Glutamatergic neuron (in vitro differentiated cells): Measurements from ENCODE around the gene CELA2A. TPM values are rescaled to one million over a fixed set of nuclear protein-coding genes. Genes with fewer than 3 reads are reported as not detected.

Experiments used
- DNase-seq: peaks from one replicate; pipeline ENCODE4 v3.0.0; 2022
- H3K27ac Mint-ChIP-seq: one replicate; pipeline ENCODE4 v1.8.0; 2020; ENCODE audit warnings: mild to moderate bottlenecking, mixed read lengths, inconsistent platforms; ENCODE audit not compliant: unreplicated experiment
- H3K27me3 Mint-ChIP-seq: one replicate; pipeline ENCODE4 v1.8.0; 2020; ENCODE audit warnings: mild to moderate bottlenecking, moderate library complexity, mixed read lengths, inconsistent platforms; ENCODE audit not compliant: unreplicated experiment
- H3K36me3 Mint-ChIP-seq: one replicate; pipeline ENCODE4 v1.8.0; 2020; ENCODE audit warnings: mild to moderate bottlenecking, mixed read lengths, inconsistent platforms; ENCODE audit not compliant: unreplicated experiment
- H3K4me1 Mint-ChIP-seq: one replicate; pipeline ENCODE4 v1.8.0; 2020; ENCODE audit warnings: mild to moderate bottlenecking, low read depth, mixed read lengths, inconsistent platforms; ENCODE audit not compliant: unreplicated experiment
- H3K4me3 Mint-ChIP-seq: one replicate; pipeline ENCODE4 v1.8.0; 2020; ENCODE audit warnings: mild to moderate bottlenecking, mixed read lengths, inconsistent platforms; ENCODE audit not compliant: unreplicated experiment
- H3K9me3 Mint-ChIP-seq: one replicate; pipeline ENCODE4 v1.8.0; 2020; ENCODE audit warnings: mild to moderate bottlenecking, moderate library complexity, mixed read lengths, inconsistent platforms; ENCODE audit not compliant: unreplicated experiment
- CTCF ChIP-seq: fragments of 200-600 bp; sonication (generic); IDR thresholded peaks from one replicate; pipeline ENCODE4 v1.5.0; 2021; ENCODE audit not compliant: partially characterized antibody, unreplicated experiment
- total RNA-seq: library from RNA; stranded (reverse); fragmentation: NEBNext Ultra II Directional; extraction: Animal tissue kit (Norgen Biotek cat#: 25700); gene quantifications from one replicate; pipeline ENCODE4 v1.2.1, GENCODE V29; 2021; ENCODE audit not compliant: unreplicated experiment

The CELA2A gene
- total RNA-seq, 1 donor from 2014 or later, result not detected

DNA sequence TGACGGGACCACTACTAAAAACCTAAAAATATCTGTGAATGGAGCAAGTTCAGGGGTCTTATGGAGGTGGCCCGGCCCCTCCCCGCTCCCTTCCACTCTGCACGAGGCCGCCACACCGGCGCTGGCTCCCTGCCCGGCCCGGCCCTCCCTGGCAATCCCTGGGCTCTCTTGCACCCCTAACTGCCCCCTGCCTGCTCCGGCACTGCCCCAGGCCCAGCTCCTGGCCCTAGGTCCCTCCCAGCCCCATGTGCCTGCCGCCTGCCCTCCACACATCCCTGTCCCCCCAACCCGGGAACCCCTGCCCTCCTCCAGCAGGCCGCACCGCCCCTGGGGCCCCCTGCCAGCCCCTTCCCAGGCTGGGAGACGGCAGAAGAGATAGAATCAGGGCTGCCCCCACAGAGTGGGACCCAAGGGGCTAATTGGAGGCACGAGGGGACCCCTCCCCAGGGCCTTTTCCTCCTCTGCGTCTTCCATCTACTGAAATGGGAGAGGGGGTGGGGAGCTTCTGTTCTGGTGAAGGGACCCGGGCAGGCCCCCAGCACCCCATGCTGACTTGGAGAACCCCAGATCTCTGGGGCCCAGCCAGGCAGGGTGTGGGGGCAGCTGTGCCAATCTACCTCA, 27.6 kb upstream of the CELA2A start:
- no peak for DNase-seq
- Mint-ChIP-seq H3K27ac (no peak overlapping the region), H3K36me3 (no peaks in the 10 kb centered on the region), H3K4me1 (peaks cover 10% of the 10 kb centered on the region), H3K9me3 (peaks cover 5% of the 10 kb centered on the region), H3K4me3 (no peak overlapping the region), H3K27me3 (peaks cover 10% of the 10 kb centered on the region)
- TF ChIP-seq CTCF, result no peak

DNA sequence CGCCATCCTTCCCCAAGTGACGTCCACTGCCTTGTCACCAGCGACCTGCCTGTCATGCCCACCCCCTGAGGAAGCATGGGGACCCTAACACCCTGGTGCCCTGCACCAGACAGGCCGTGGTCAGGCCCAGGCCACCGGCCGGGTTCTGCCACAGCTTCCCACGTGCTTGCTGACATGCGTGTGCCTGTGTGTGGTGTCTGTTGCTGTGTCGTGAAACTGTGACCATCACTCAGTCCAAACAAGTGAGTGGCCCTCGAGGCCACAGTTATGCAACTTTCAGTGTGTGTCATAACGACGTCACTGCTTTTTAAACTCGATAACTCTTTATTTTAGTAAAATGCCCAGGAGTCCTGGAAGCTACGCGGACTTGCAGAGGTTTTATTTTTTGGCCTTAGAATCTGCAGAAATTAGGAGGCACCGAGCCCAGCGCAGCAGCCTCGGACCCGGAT, 26.8 kb upstream of the CELA2A start:
- no peak for TF ChIP-seq CTCF
- H3K27ac Mint-ChIP-seq, result no peak overlapping the region

DNA sequence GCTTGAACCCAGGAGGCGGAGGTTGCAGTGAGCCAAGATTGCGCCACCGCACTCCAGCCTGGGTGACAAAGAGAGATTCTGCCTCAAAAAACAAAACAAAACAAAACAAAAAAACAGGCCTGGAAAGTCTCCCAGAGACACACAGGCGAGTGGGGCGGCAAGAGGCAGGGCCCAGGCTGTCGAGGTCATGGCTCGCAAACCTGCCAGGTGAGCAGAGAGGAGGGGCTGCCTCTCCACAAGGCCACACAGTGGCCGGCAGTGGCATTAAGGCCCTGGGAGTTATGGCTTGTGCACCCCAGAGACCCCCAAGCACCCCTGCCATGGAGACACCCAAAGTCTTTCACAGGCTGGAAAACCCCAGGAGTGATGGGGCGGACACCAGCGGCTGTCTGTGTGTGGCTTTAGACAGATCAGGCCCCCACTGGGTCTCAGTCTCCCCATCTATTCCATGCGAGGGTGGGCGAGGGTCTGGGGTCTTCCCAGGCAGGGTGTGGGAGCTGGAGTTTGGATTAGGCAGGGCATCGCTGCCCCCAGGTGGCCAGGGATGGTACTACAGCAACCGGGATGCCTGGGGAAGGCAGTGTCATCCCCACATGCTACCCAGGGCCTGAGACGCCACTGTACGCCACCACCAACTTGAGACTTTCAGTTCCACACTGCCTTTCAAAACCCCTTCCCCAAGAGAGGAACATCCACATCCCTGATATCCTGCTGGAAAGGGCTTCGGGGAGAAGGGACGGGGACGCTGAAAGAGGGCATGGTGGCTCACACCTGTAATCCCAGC, 25.6 kb upstream of the CELA2A start:
- Mint-ChIP-seq H3K9me3 (peaks cover 5% of the 10 kb centered on the region), H3K4me1 (peaks cover 9% of the 10 kb centered on the region), H3K27ac (no peak overlapping the region), H3K36me3 (no peaks in the 10 kb centered on the region), H3K27me3 (peaks cover 10% of the 10 kb centered on the region), H3K4me3 (no peak overlapping the region)
- TF ChIP-seq CTCF, result peak; percentile 95
- peak; percentile 92 for DNase-seq

More for the DNA sequence above, 26.8 kb upstream of the CELA2A start:
- no peak for DNase-seq
- no peak overlapping the region for H3K4me3 Mint-ChIP-seq
- H3K4me1 Mint-ChIP-seq, result peaks cover 10% of the 10 kb centered on the region
- peaks cover 5% of the 10 kb centered on the region for H3K9me3 Mint-ChIP-seq
- peaks cover 8% of the 10 kb centered on the region for H3K27me3 Mint-ChIP-seq
- no peaks in the 10 kb centered on the region for H3K36me3 Mint-ChIP-seq

DNA sequence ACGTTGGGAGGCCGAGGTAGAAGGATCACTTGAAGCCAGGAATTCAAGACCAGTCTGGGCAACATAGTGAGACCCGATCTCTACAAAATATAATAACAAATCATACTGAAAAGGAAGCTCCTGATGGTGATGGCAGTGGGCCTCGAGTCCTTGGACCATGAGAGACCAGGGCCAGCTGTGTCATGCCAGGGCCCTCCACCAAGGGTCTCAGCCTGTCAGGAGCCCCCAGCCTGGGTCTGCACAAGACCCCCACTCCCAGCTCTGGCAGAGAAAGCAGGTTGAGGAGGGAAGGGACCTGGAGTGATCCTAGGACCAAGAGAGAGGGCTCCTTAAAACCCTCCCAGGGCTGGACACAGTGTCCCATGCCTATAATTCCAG, 25.0 kb upstream of the CELA2A start:
- Mint-ChIP-seq H3K27ac (no peak overlapping the region), H3K4me3 (no peak overlapping the region), H3K36me3 (no peaks in the 10 kb centered on the region), H3K27me3 (peaks cover 6% of the 10 kb centered on the region), H3K9me3 (peaks cover 3% of the 10 kb centered on the region), H3K4me1 (peaks cover 5% of the 10 kb centered on the region)
- no peak for TF ChIP-seq CTCF
- no peak for DNase-seq

GRCh38 chr1:15432324-15432723, 24.2 kb upstream of the CELA2A start:
- Mint-ChIP-seq H3K4me3 (no peak overlapping the region), H3K27ac (no peak overlapping the region), H3K36me3 (no peaks in the 10 kb centered on the region), H3K4me1 (peaks cover 3% of the 10 kb centered on the region), H3K27me3 (peaks cover 4% of the 10 kb centered on the region), H3K9me3 (peaks cover 3% of the 10 kb centered on the region)
- DNase-seq, result peak; percentile 46
- no peak for TF ChIP-seq CTCF
